K562 (cell line): ENCODE measurements around the gene CDSN. TPM values are rescaled to one million over a fixed set of nuclear protein-coding genes. Genes with fewer than 3 reads are reported as not detected.
A peak's percentile ranks its signal among the peaks of the same experiment; 100 is the strongest.

ENCODE experiments used
- BMI1 ChIP-seq: fragments of 150-350 bp; IDR thresholded peaks from 2 replicates; pipeline ENCODE4 v1.6.1; 2014; ENCODE audit warnings: low read length
- E2F6 ChIP-seq, 2 experiments: IDR thresholded peaks; 2 replicates each; pipeline ENCODE4 v1.6.1; 2011; ENCODE audit warnings: borderline replicate concordance in 1 of 2, control low read depth in 1 of 2, low read depth in 1 of 2, low read length in 1 of 2, mild to moderate bottlenecking in 1 of 2, mixed read lengths in 1 of 2, moderate library complexity in 1 of 2; ENCODE audit not compliant: insufficient read depth in 1 of 2, insufficient read length in 1 of 2, poor library complexity in 1 of 2, severe bottlenecking in 1 of 2; ENCODE audit errors: extremely low read depth in 1 of 2
- FOXP1 ChIP-seq: sonication (generic); formaldehyde crosslinking; IDR thresholded peaks from 2 replicates; pipeline ENCODE4 v1.8.0; 2022; ENCODE audit warnings: mild to moderate bottlenecking, missing genetic modification reagents
- HMGN3 ChIP-seq: IDR thresholded peaks from 2 replicates; pipeline ENCODE4 v1.6.1; 2011; ENCODE audit warnings: borderline replicate concordance, low read depth, mild to moderate bottlenecking, mixed read lengths, low read length; ENCODE audit not compliant: insufficient read length; ENCODE audit errors: extremely low read depth
- IRF9 ChIP-seq: fragments of 450-650 bp; IDR thresholded peaks from 2 replicates; pipeline ENCODE4 v1.6.1; 2016; ENCODE audit warnings: missing biosample characterization, missing genetic modification characterization
- KDM5B ChIP-seq: fragments of 200-600 bp; sonication (generic); IDR thresholded peaks from 2 replicates; pipeline ENCODE4 v1.6.1; 2012; ENCODE audit warnings: low read depth, mild to moderate bottlenecking, moderate library complexity, low read length, control low read depth, inconsistent platforms; ENCODE audit not compliant: insufficient replicate concordance
- MCM7 ChIP-seq, 2 experiments: fragments of 450-650 bp; IDR thresholded peaks; 2 replicates each; pipeline ENCODE4 v1.6.1; 2016 to 2018
- MED1 ChIP-seq: sonication (generic); formaldehyde crosslinking; IDR thresholded peaks from 2 replicates; pipeline ENCODE4 v1.8.1; 2023; ENCODE audit warnings: missing genetic modification reagents, borderline replicate concordance
- NCOR1 ChIP-seq: fragments of 450-650 bp; IDR thresholded peaks from 2 replicates; pipeline ENCODE4 v1.6.1; 2016; ENCODE audit warnings: mild to moderate bottlenecking, moderate library complexity
- NFIX ChIP-seq: fragments of 250-450 bp; sonication (Bioruptor Pico); IDR thresholded peaks from 2 replicates; pipeline ENCODE4 v1.4.0; 2020; ENCODE audit warnings: low read depth, mild to moderate bottlenecking, moderate library complexity
- RBFOX2 ChIP-seq: fragments of 200-400 bp; formaldehyde crosslinking; IDR thresholded peaks from 2 replicates; pipeline ENCODE4 v1.6.1; 2017; ENCODE audit warnings: low read depth, mild to moderate bottlenecking, low read length, moderate library complexity
- RFX1 ChIP-seq: fragments of 450-650 bp; IDR thresholded peaks from 2 replicates; pipeline ENCODE4 v1.6.1; 2016; ENCODE audit warnings: mild to moderate bottlenecking, moderate library complexity
- SMARCA4 ChIP-seq: fragments of 450-650 bp; IDR thresholded peaks from 2 replicates; pipeline ENCODE4 v1.6.1; 2016
- SPI1 ChIP-seq: IDR thresholded peaks from 2 replicates; pipeline ENCODE4 v1.6.1; 2011; ENCODE audit warnings: low read depth, low read length, control low read depth, borderline replicate concordance
- TBP ChIP-seq: optimal IDR thresholded peaks from 2 replicates; pipeline ENCODE3; 2011; ENCODE audit warnings: low read depth, low read length, improper control_type of control experiment
- TCF3 ChIP-seq: sonication (generic); formaldehyde crosslinking; IDR thresholded peaks from 2 replicates; pipeline ENCODE4 v1.4.0; 2020; ENCODE audit warnings: mild to moderate bottlenecking, missing genetic modification reagents
- YY1 ChIP-seq, 3 experiments: IDR thresholded peaks; 2 replicates each; pipeline ENCODE4 v1.6.1; 2011; ENCODE audit warnings: low read length in 2 of 3, mild to moderate bottlenecking in 2 of 3, moderate library complexity in 2 of 3, borderline replicate concordance in 1 of 3, control low read depth in 1 of 3, low read depth in 1 of 3; ENCODE audit not compliant: insufficient read depth in 3 of 3, insufficient replicate concordance in 2 of 3, control insufficient read depth in 1 of 3, insufficient read length in 1 of 3; ENCODE audit errors: extremely low read depth in 1 of 3
- ZBTB1 ChIP-seq: sonication (generic); formaldehyde crosslinking; IDR thresholded peaks from 2 replicates; pipeline ENCODE4 v1.8.1; 2023; ENCODE audit warnings: missing genetic modification reagents, low read depth, mild to moderate bottlenecking, borderline replicate concordance
- ZNF277 ChIP-seq: fragments of 250-450 bp; sonication (Bioruptor Pico); IDR thresholded peaks from 2 replicates; pipeline ENCODE4 v1.8.0; 2022; ENCODE audit warnings: inconsistent platforms, mild to moderate bottlenecking, moderate library complexity, borderline replicate concordance
- ZNF280A ChIP-seq: fragments of 450-650 bp; IDR thresholded peaks from 2 replicates; pipeline ENCODE4 v1.6.1; 2018; ENCODE audit warnings: mild to moderate bottlenecking, low read depth; ENCODE audit not compliant: partially characterized antibody
- ZNF311 ChIP-seq: fragments of 250-450 bp; sonication (Bioruptor Pico); IDR thresholded peaks from 2 replicates; pipeline ENCODE4 v1.4.0; 2020; ENCODE audit warnings: mild to moderate bottlenecking, moderate library complexity
- ZNF507 ChIP-seq: conservative IDR thresholded peaks from 2 replicates; pipeline ENCODE4 v1.6.1; 2017; ENCODE audit warnings: missing genetic modification characterization, missing compliant biosample characterization
- ZNF668 ChIP-seq: fragments of 250-450 bp; sonication (Bioruptor Pico); IDR thresholded peaks from 2 replicates; pipeline ENCODE4 v1.8.0; 2022; ENCODE audit warnings: mild to moderate bottlenecking, inconsistent platforms
- polyA plus RNA-seq, 8 experiments: library from polyadenylated mRNA; depleted of rRNA in 4 of 8; stranded (reverse) in 5 of 8; unstranded in 3 of 8; fragments of >200 nt; fragmentation: Nextera tagmentation in 2 of 8; fragmentation: Illumina TruSeq in 1 of 8; extraction: Ambion mirVana in 2 of 8; extraction: Trizol in 1 of 8; gene quantifications; 2 replicates each; pipeline versions ENCODE4 v1.2.1 to v1.2.3, GENCODE V29; 2011 to 2014; ENCODE audit warnings: inconsistent platforms in 1 of 8, missing spikeins in 1 of 8
- total RNA-seq, 7 experiments: library from RNA; depleted of rRNA in 6 of 7; stranded (reverse); fragments of >200 nt in 6 of 7; fragmentation: Illumina TruSeq in 2 of 7; extraction: Trizol in 2 of 7; gene quantifications; 2 replicates each; pipeline versions ENCODE4 v1.2.1 to v1.2.3, GENCODE V29; 2011 to 2021; ENCODE audit warnings: low replicate concordance in 1 of 7

CDSN gene
- total and polyA plus RNA-seq, 9 of the 15 experiments (the other 6 are each of a cell fraction or from before 2014, with no cell fraction given), result not detected

GRCh38 chr6:31068669-31069340 lies 51.4 kb downstream of the CDSN start (continued):
- TF ChIP-seq ZBTB1 (no peak), FOXP1 (CRISPR knock-in tag) (no peak), ZNF280A (no peak), TCF3 (CRISPR knock-in tag) (no peak), NFIX (CRISPR knock-in tag) (no peak), ZNF507 (tag) (no peak), ZNF311 (CRISPR knock-in tag) (no peak), SPI1 (no peak), RBFOX2 (no peak), MCM7 (IDR thresholded peaks at IDR 0.05) (no peak), IRF9 (tag) (no peak), ZNF277 (CRISPR knock-in tag) (no peak), YY1 (IDR thresholded peaks at IDR 0.05; ENCODE audit: borderline replicate concordance in 1 of 3, control insufficient read depth in 1 of 3, extremely low read depth in 1 of 3, insufficient read depth in 3 of 3, insufficient read length in 1 of 3, insufficient replicate concordance in 2 of 3, low read depth in 1 of 3, low read length in 2 of 3) (peak in 2 of 3 experiments; percentile 24 to 30), KDM5B (no peak), ZNF668 (no peak), TBP (peak; percentile 17), E2F6 (IDR thresholded peaks at IDR 0.05; ENCODE audit: borderline replicate concordance in 1 of 2, extremely low read depth in 1 of 2, insufficient read depth in 1 of 2, insufficient read length in 1 of 2, low read depth in 1 of 2, low read length in 1 of 2, poor library complexity in 1 of 2, severe bottlenecking in 1 of 2) (no peak), BMI1 (peak; percentile 78), MED1 (no peak), SMARCA4 (no peak), NCOR1 (no peak), RFX1 (peak; percentile 96), HMGN3 (no peak)
